ENCODE data around the gene SOX9. TPM values are rescaled to one million over a fixed set of nuclear protein-coding genes. Genes with fewer than 3 reads are reported as not detected.

SOX9 gene
- total RNA-seq, 1 donor from 2014 or later, result 5.4 TPM

GRCh38 chr17:72125226-72125651, 4.4 kb downstream of the SOX9 start:
- DNase-seq (no peak), ATAC-seq (no peak)
- Histone ChIP-seq H3K36me3 (no peaks in the 10 kb centered on the region), H3K4me3 (no peak overlapping the region), H3K9me3 (no peaks in the 10 kb centered on the region), H3K4me1 (peaks cover 7% of the 10 kb centered on the region), H3K27me3 (peaks cover 36% of the 10 kb centered on the region), H3K27ac (no peak overlapping the region)
- intact Hi-C loops (cut with DNase I), result no loop called here
- TF ChIP-seq CTCF (IDR thresholded peaks at IDR 0.05), result no peak

DNA sequence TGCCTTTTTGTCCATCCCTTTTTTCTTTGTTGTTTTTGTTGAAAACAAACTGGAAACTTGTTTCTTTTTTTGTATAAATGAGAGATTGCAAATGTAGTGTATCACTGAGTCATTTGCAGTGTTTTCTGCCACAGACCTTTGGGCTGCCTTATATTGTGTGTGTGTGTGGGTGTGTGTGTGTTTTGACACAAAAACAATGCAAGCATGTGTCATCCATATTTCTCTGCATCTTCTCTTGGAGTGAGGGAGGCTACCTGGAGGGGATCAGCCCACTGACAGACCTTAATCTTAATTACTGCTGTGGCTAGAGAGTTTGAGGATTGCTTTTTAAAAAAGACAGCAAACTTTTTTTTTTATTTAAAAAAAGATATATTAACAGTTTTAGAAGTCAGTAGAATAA, 4.9 kb downstream of the SOX9 start:
- no peak for TF ChIP-seq CTCF (IDR thresholded peaks at IDR 0.05)
- ATAC-seq, result no peak
- Histone ChIP-seq H3K9me3 (no peaks in the 10 kb centered on the region), H3K36me3 (no peaks in the 10 kb centered on the region), H3K4me1 (peaks cover 7% of the 10 kb centered on the region), H3K4me3 (no peak overlapping the region), H3K27me3 (peaks cover 33% of the 10 kb centered on the region), H3K27ac (no peak overlapping the region)
- intact Hi-C loops (cut with DNase I), result no loop called here
- no peak for DNase-seq

DNA sequence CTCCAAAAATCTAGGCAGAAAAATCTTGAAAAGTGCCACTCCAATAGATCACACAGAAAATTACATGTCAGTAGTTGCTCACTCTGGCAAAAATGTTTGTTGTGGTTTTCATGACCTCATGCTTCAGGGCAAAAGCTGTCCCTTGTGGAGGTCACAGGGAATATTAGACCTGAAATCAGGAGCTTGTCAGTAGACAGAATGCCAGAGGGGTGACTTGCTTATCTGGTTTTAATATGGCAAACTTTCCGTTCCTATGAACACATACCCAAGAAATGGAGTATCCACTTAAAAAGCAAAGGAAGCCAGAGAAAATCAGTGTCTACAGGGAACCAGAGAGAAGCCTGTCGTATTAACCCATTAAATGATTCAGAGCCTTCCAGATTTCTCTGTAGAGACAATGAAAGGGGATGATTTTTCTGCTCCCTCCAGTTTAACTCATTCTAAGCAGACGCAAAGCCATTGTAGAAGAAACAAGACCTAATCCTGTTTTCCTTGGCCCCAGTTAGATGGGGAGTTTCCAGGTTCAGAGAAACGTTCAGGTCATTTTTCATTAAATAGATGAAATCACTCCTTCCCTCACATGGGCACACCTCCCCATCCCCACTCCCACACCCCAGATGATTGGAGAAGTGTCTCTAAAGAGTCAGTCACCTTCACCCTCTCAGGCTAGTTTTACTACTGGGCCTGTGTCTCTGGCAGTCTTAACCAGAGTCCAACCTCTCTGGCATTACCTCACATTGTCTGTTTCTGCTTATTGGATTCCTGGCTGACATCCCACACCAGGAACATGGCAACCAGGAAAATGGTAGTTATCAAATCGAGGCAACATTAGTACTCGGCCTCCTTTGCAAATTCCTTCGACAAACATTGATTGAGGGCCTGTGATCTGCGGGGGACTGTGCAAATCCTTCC, 6.0 kb downstream of the SOX9 start:
- Histone ChIP-seq H3K27me3 (peaks cover 23% of the 10 kb centered on the region), H3K27ac (no peak overlapping the region), H3K9me3 (no peaks in the 10 kb centered on the region), H3K4me1 (peaks cover 7% of the 10 kb centered on the region), H3K36me3 (no peaks in the 10 kb centered on the region), H3K4me3 (no peak overlapping the region)
- ATAC-seq (no peak), DNase-seq (no peak)
- no peak for TF ChIP-seq CTCF (IDR thresholded peaks at IDR 0.05)
- intact Hi-C loops (cut with DNase I), result no loop called here

GRCh38 chr17:72128039-72128438, 7.2 kb downstream of the SOX9 start:
- intact Hi-C loops (cut with DNase I), result no loop called here
- no peak for DNase-seq
- no peak for TF ChIP-seq CTCF (IDR thresholded peaks at IDR 0.05)
- Histone ChIP-seq H3K4me3 (no peak overlapping the region), H3K27ac (no peak overlapping the region), H3K36me3 (no peaks in the 10 kb centered on the region), H3K27me3 (peaks cover 14% of the 10 kb centered on the region), H3K9me3 (no peaks in the 10 kb centered on the region), H3K4me1 (peaks cover 3% of the 10 kb centered on the region)
- ATAC-seq, result no peak

DNA sequence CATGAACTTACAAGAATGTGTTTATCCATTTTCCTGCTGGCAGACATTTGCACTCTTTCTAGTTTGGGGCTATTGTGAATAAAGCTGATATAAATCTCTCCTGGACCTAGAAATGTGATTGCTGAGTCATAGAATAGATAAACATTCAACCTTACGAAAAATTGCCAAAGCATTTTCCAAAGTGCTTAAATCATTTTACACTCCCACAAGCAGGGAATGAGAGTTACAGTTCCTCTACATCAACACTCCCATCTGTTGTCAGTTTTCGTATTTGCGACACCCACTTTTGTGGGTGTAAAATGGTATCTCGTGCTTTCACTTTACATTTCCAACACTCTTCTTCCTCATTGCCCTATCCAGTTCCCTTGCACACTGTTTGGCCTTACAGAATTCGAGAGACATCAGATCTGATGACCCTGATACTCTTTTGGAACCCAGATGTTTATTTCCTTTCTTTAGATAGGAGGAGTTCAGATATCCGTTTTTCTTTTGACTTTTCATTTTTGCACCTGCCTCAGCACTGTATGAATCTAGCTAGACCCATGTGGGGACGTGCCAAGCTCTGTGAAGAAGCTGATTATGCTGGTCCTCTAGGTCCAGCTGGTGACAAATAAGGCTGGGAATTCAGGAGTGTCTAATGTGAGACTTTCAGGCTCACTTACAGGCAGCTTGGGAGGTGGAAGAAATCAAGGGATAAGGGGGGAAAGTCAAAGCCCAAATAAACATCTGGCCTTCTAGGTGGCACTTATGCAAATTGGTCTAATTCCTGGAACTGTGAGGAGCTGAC, 14.0 kb downstream of the SOX9 start:
- DNase-seq, result no peak
- no peaks in the 10 kb centered on the region for H3K9me3 ChIP-seq
- intact Hi-C loops (cut with DNase I), result no loop called here
- H3K4me1 ChIP-seq, result no peaks in the 10 kb centered on the region
- no peak overlapping the region for H3K27ac ChIP-seq
- ATAC-seq, result no peak
- H3K4me3 ChIP-seq, result no peak overlapping the region
- H3K27me3 ChIP-seq, result no peaks in the 10 kb centered on the region
- no peak for TF ChIP-seq CTCF (IDR thresholded peaks at IDR 0.05)
- no peaks in the 10 kb centered on the region for H3K36me3 ChIP-seq

All from upper lobe of right lung (tissue), 1 donor.